Measurements from ENCODE around the gene SMARCD3.

DNA sequence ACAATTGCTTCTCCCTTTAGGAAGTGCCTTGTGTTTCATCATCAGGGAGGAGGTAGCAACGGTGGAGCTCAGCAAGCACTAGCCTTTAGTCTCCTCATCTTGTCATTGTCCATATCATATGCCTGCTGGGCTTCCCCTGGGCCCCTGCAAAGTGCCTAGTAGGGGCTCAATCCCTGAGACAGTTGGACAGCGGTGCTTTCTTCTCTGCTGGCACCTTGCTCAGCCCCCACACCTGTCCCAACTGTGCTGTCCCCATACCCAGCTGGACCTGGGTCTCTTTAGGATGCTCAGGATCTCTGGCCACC lies 5.5 kb downstream of the SMARCD3 start:
- TF ChIP-seq CTCF (IDR thresholded peaks at IDR 0.05) (no peak), POLR2AphosphoS5 (IDR thresholded peaks at IDR 0.05) (no peak)

All from prostate gland (tissue), 2 donors.